Stimulated activated CD4-positive, alpha-beta T cell treated with anti-CD3 and anti-CD28 coated beads, Interleukin-1b, Interleukin-23, amount 100 ng/mL, for 48 hours (primary cell): ENCODE measurements around the gene ABHD12B.
"Not testable (repeated sequence)": the region's sequence is repeated elsewhere in the genome, so short reads cannot be mapped to it uniquely, and the experiment has no call there.

Experiments
- DNase-seq: peaks from one replicate; pipeline ENCODE4 v3.0.0-alpha.2; 2020

Gene ABHD12B

DNA sequence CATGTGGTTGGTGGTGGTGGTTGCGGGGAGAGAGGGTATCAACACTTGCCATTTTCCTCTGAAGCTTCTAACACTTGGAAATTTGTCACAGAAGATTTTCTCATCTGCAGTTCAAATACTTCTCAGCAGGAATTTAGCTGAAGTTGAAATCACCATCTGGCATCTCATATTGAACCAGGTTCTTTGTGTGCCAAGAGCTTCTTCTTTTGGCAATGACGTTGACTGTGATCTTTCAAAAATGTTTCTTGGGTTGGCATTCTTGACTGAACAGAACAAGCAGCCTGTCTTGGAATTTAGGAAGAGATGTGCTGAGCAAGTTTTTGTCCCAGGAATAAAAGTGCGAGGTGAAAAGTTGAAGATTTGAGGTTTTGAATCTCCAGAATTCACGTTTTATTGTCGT, 32.2 kb upstream of the ABHD12B start:
- no peak for DNase-seq

DNA sequence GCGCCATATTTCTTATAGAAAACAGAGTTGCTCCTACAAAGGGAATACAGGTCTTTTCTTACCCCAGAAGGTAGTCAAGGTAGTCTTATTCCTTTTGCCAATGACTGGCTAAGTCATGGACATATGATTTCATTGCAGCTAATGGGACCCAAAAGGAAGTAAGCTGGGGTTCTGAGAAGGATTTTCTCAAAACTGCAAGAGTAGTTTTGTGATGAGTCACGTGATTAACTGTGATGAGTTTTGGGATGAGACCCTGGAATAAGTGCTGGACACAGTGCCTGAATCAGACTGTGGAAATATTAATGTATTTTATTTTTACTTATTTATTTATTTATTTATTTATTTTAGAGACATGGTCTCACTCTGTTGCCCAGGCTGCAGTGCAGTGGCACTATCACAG, 27.5 kb upstream of the ABHD12B start:
- DNase-seq: no peak

DNA sequence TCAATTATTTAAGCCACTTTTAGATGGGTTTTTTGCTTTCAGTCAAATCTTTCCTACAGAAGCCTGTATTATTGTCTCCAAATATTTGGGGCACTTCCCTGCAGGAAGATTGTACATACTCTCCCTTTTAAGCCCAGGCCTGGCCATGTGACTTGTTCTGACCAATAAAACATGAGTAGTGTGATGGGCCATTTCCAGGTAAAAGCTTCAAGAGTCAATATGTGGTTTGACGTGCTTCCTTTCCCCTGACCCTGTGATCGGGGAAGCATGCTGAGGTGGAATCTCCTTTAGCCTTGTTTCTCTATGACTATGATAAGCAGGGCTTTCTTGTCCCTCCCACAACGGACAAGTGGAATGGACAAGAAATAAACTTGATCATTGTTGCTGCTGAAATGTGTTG, 26.7 kb upstream of the ABHD12B start:
- no peak for DNase-seq

DNA sequence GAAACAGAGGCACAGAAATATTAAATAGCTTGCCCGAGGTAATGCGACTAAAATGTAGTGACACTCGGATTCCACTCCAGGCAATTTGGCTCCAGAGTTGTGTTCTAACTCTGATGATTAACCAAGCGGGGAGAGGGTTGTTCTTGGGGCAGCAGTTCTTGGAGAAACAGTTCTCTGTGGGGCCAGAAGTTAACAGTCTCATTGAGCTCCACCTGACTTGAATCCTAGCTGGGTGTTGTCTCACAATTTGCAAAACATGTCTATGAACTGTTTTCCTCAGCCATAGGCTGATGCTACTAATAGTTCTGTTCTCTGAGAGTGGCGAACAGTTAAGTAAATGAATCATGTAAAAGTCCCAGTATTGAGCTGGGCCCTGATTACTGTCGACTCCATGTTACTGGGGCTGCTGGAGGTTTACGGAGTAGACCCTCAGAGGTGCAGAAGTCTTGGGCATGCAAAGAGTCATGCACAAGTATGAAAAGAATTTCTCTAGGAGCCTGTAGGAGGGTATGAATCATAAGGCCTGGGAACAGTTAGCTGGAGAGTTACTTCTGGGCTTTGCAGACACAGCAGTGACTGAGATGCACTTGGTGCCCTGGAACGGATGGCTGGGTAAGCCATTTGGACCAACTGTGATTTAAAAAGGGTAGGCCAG, 25.5 kb upstream of the ABHD12B start:
- no peak for DNase-seq

DNA sequence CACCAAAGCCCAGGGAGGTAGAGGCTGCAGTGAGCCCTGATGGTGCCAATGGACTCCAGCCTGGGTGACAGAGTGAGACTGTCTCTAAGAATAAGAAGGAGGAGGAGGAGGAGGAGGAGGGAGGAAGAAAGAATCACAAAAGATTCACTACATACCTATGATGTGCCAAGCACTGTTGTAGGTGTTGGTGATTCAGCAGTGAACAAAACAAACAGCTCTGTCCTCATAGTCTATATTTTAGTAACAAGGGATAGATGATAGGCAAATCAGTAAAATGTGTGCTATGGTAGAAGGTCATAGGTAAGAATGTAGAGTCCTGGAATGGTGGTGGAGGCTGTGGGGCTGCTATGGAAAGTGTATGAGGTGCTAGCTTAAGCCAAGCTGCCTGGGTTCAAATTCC, 18.0 kb upstream of the ABHD12B start:
- no peak for DNase-seq

DNA sequence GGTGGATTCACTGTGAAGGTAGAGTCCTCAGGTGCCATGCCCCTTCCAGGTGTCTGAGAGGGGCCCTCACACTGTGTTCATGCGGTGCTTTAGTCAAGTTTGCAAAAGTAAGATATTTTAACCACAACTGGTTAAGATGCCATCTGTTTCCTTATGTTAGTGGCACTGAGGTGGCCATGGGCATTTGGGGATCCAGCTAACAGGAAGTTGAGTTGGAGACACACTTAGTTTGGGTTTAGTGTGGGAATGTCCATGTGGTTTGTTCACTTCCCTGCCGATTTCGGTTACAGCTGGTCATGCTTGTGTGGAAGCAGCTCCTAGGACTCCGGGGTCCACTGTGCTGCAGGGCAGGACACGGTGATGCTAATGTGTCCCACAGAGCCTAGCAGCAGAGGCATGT, 17.3 kb upstream of the ABHD12B start:
- DNase-seq: no peak

DNA sequence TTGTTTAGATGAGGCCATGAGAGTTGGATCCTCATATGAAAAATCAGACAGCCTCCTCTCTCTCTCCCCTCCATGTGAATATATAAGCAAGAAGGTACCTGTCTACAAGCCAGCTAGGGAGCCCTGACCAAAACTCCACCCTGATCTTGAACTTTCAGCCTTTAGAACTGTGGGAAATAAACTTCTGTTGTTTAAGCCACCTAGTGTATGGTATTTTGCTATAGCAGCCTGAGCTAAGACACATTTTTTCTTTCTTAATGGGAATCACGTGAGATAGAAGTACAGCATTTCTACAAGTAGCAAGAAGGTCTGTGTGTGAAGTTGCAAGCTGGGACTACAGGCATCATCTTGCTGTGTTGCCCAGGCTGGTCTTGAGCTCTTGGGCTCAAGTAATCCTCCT, 16.3 kb upstream of the ABHD12B start:
- DNase-seq: no peak

DNA sequence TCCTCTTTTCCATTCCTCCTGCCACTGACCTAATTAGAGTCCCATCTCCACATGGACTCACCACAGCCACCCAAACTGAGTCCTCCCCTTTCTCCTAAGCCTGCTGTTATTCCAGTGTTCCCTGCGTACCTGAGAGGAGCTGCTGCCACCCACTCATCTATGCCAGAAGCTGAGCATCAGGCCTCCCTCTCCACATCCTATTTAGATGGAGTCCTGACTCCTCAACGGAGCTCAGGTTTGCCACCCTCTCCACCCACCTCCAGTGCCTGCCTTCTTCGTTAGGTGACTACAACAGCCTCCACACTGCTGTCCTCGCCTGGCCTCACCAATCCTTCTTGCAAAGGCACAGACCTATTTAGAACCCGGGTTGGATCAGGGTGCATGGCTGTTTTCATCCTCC, 15.2 kb upstream of the ABHD12B start:
- no peak for DNase-seq

DNA sequence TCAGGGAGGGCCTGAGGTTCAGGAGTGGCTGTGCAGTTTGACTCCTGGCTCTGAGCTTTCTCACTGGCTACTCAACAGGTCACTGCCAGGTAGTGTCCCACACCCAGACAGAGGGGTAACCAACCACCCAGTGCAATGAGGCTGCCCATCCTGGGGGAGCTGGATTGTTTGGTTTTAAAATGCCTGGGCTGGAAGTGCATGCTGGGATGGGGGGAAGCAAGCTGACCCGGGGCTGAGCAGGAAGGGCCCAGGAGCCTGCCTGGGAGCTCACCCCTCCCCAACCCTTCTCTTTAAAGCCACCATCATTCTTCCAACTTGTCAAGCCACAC, 12.6 kb upstream of the ABHD12B start:
- no peak for DNase-seq

DNA sequence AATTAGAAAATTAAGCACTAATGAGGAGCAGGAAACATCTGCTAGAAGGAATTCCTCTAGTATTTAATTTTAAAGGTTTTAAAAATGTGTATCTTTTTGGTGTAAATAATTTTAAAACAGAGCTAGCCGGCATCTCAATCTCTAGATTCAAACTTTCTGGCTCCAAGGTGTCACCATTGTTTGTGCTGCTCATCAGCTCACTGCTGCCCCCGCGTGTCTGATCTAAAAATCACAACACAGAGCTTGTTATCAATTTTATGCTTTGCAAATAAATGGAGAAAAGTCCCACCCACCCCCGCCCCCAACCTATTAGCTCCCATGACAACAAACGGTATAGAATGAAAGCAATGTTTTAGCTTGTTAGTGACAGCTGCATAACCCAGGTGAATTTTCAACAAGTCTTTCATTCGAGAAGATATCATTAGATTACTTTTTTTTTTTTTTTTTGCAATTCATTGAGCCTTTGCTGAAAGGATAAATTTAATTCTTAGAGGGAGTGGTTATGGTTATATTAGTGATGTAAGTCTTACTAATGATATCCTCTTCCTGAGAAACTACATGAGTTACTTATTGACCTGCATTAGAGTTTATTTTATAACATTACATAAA, 11.3 kb upstream of the ABHD12B start:
- peak; percentile 87 for DNase-seq

DNA sequence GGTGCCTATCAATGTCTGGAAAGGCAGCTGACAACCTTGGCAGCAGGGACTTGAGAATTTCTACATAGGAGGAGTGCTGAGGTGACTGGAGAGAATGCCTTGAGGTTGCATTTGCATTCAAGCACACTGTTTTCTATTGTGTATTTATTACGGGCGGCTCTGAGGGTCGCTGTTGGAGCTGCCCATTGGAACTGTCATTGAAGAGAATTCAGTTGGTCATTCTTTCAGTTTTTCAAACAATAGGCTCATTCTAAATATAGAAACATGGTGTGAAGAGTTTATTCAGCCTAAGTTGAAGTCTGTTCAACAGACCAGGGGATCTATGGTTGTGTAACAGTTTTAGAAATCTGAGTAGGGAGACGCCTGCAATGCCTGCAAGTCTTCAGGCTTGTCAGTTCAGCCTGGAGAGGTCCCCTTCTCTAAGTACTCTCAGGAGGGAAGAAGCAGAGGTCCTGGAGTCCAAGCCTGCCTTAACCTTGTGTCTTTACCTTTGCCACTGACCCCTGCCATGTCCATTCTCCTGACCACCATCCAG, 9.8 kb upstream of the ABHD12B start:
- no peak for DNase-seq

DNA sequence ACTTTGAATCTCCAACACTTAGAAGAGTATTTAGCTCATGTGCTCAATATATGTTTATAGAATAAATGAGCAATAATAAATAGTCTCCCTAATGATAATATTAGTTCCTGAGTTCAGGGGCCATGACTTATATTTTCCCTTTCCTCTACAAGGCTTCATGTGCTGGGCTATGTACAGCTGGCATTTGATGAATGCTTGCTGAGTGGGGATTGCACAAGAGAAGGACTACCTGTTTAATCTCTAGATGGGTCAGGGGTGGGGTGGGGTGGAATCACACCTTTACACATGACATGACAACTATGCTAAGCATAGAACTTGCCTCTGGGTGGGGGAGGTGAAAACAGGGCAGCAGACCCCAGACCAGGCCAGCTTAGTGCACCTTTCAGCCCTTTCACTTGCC, 7.6 kb upstream of the ABHD12B start:
- DNase-seq: no peak

DNA sequence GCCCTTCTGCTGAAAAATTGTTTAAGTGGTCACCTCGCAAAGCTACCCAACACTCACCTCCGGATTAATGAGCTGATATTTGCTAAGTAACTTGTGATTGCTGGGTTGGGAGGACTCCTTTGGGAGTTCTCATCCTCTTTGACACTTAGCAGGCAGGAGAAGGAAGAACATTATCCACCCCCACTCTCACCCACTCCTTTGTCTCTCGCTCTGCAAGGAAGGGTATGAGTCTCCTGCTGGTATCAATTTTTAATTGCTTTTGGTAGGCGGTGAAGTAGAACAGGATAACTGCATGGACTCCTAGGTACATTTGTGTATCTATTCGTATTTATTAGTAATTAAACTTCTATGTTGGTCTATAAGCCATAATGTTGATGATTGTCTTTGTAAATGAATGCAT, 6.9 kb upstream of the ABHD12B start:
- no peak for DNase-seq

DNA sequence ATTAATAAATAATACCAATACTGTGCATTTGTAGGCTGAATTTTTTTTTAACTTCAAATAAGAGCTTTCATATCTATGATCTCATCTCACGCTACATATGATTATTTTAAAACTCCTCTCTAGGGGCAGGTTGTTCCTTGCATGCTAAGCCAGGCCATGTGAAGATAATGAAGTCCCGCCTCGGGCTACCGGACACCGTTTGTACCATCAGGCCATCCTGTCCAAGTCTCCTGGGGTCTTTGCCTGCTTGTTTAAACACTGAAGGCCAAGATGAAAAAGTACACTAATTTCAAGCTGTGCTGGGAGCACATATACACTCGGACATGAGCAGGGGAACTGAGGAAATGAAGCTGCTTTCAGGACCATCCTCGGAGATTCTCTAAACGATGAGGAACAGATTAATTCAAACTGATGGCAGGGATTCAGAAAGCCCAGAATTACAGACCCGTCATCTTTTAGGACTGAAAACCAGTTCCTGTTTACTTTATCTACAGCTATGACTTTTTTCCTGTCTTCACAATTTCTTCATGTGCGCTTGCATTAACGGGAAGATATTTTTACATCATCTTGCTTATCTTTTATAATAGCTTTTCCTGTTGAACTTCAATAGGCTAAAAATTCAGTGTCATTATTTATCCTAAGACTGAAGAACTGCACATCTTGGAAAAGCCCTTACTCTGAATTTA, 6.3 kb upstream of the ABHD12B start:
- DNase-seq: no peak

DNA sequence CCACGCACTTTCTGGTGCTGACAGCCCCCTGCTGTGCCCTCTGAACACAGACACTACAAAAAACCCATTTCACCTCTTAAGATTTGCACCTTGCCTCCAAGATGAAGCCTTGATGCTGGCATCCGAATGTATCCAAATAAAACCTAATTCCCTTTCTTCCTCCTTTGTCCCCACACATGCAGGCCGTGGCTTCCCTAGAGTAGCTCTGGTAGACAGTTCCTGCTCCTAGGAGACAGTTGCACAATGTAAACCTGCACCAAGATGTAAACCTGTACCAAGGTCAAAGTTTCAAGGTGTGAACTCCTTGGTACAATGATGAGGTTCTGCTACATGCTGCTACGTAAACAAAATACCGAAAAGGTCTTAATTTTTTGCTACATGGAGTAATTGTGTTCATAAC, 625 bp upstream of the ABHD12B start:
- no peak for DNase-seq

DNA sequence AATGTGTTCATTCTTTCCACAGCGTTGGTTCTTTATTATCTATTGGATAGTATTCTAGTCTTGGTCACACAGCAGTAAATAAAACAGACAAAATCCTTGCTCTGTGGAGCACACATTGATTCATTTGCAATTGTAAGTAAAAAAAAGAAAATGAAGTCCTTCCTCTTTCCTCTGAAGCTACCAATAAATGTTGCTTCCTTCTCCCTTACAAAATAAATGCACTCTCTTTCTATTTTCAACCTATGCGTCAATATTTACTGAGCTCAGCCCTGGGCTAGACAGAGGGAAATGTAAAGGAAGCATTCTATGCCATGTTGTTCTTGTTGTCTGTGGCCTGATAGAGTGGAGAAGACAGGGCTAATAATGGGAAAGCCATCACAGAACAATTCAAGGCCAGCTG, 2.9 kb downstream of the ABHD12B start:
- no peak for DNase-seq

DNA sequence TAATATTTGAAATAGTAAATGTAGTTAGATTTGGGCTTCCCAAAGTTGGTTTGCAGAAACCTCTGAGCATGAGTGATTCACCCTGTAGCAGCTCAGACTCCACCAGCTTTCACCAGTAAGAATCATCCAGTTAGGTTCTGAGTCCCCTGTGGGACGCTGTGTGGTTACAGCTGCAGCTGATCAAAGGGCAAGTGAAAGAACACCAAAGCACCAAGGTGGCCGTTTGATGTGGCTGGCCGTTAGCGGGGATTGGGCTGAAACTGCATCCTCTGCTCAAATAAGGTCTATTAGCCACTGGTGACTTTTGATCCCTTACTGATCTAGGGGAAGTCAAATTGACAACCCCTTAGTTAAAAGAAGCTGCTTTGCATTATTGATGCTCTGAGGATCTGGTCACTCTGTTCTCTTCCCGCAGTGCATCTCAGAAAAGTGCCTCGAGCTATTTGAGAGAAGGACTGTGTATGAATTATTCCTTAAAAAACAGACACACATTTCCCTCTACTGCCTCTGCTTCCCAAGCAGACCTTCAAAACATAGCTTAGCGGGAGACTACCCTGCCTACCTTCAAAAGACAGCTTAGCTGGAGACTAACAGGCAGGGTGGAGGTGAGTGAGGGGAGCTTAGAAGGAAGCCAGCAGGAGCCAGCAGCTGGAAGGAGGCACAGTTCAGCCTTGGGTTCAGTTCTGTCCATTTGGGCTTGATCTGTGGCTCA, 3.7 kb downstream of the ABHD12B start:
- peak; percentile 78 for DNase-seq

DNA sequence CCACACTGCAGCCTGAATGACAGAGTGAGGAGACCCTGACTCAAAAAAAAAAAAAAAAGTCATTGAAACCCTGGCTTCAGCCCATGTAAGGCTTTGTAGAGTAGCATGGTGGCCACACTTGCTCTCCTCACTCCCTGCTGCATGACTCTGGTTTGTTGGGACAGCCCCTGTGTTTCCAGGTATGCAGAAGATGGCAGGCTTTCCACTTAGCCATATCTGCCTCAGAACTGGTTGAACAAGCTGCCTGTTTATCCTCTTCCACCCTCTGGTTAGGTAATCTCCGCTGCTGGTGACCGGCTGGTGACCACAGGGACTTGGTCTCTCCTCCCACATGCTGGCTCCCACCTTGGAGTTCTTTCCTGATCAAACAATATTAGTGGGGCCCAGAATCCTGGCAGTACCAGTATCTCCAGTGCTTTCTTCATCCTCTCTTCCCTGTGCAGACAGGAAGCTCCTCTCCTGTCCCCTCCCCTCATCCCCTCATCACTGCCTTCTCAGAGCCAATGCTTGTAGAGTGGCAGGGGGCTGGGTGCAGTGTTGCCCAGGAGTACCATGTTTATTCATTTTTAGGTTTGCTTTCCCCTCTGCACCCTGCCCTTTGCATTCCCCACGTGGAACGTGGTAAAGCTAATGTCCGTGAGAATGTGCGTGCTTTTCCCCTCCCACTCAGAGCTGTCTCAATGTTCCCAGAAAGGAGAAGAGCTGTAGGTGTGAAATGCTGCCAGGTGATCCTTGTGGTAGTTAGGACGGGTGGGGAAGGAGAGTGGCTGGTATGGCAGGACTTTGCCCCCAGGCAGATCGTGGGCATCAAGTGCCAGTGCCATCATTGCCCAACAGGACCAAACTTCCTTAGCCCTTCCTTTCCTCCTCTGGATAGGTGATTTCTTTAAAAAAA, 11.3 kb downstream of the ABHD12B start:
- DNase-seq: no peak

DNA sequence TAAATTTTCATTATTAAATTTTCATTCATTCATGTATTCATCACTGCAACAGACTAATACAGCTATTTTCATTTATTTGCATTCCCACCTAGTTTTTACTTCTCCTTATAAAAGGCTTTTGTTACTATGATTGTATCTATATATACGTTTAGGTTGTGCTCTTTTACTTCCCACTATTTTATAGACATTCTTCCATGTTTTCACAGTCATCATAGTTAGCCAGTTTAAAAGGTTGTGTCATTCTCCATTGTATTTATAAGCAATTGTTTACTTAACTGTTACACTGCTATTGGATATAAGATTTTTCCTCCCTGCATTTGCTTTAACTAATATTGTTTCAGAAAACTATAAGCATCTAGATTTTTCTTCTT, 12.0 kb downstream of the ABHD12B start:
- DNase-seq: no peak

DNA sequence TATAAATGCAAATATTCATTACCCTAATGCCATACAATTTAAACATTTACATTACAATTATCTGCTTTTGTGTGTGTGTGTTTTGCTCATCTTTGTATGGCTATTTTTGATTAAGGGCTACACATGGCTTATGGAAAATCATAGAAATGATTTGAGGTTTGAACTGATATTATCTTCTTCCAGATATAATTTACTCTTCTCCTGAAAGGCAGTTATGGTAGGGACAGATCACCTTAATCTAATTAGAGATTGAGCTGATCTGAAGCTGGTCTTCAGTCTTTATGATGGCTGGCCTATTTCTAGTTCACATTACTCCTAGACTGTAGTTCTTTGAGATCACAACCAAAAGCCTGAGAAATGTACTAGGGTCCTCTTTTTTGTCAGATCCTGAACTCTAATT, 15.6 kb downstream of the ABHD12B start:
- no peak for DNase-seq

DNA sequence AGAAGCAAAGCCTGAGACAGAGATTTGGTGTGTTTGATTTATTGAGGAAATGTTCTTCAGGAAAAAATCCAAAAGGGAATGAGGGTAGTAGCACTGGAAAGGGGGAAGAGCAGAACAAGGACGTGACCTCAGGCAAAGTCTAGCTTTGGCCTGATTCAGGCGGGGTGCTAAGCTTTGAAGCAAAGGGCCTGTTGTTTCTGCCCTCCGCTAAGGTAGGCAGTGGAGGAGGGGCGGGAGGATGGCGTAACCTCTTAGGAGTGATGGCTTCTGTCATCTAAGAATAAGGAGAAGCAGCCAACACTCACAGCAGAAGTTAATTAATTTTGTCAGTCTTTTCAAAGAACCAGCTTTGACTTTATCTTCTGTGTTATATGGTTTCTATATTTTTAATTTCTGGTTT, 20.4 kb downstream of the ABHD12B start:
- no peak for DNase-seq

DNA sequence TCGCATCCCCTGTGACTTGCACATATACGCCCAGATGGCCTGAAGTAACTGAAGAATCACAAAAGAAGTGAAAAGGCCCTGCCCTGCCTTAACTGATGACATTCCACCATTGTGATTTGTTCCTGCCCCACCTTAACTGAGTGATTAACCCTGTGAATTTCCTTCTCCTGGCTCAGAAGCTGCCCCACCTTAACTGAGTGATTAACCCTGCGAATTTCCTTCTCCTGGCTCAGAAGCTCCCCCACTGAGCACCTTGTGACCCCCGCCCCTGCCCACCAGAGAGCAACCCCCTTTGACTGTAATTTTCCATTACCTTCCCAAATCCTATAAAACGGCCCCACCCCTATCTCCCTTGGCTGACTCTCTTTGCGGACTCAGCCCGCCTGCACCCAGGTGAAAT, 24.6 kb downstream of the ABHD12B start:
- DNase-seq: not testable (repeated sequence)

DNA sequence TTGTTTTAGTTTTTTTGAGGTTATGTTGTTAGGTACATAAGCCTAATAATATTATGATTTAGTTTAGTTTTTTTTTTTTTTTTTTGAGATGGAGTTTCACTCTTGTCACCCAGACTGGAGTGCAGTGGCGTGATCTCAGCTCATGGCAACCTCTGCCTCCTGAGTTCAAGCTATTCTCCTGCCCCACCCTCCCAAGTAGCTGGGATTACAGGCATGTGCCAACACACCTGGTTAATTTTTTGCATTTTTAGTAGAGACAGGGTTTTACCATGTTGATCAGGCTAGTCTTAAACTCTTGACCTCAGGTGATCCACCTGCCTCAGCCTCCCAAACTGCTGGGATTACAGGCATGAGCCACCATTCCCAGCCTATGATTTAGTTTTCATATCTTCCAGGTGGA, 25.2 kb downstream of the ABHD12B start:
- not testable (repeated sequence) for DNase-seq
